Esophagus squamous epithelium (tissue), 5 donors: ENCODE data around the gene PHACTR3. TPM values are rescaled to one million over a fixed set of nuclear protein-coding genes. Genes with fewer than 3 reads are reported as not detected.

Experiments used
- DNase-seq: peaks from one replicate; lab custom pipeline; 2025; lab: John Stamatoyannopoulos, UW
- H3K27ac ChIP-seq, 4 donors: fragments of 200-600 bp; sonication (generic); one replicate each; pipeline ENCODE4 v1.5.1; 2016 to 2019; ENCODE audit warnings: mild to moderate bottlenecking in 1 of 4
- H3K27me3 ChIP-seq, 4 donors: fragments of 200-600 bp; sonication (generic); 1 replicate in 3 of 4; 2 replicates in 1 of 4; pipeline versions ENCODE4 v1.5.1 to v1.6.0; 2017 to 2021; ENCODE audit warnings: antibody characterized with exemption in 1 of 4
- H3K36me3 ChIP-seq, 3 donors: fragments of 200-600 bp; sonication (generic); one replicate each; pipeline ENCODE4 v1.5.1; 2016 to 2019
- H3K4me1 ChIP-seq, 3 donors: fragments of 200-600 bp; sonication (generic); one replicate each; pipeline ENCODE4 v1.5.1; 2017 to 2019
- H3K4me3 ChIP-seq, 4 donors: fragments of 200-600 bp; sonication (generic); 1 replicate in 3 of 4; 2 replicates in 1 of 4; pipeline ENCODE4 v1.5.1; 2016 to 2019; ENCODE audit warnings: mild to moderate bottlenecking in 2 of 4, moderate library complexity in 1 of 4
- H3K9me3 ChIP-seq, 3 donors: fragments of 200-600 bp; sonication (generic); one replicate each; pipeline ENCODE4 v1.5.1; 2016 to 2019
- CTCF ChIP-seq, 6 experiments: fragments of 450-650 bp in 4 of 6; fragments of 200-600 bp in 2 of 6; sonication (generic) in 2 of 6; IDR thresholded peaks; one replicate each; pipeline ENCODE4 v1.5.1; 2016 to 2019; ENCODE audit warnings: antibody characterized with exemption in 6 of 6, mild to moderate bottlenecking in 4 of 6, moderate library complexity in 4 of 6
- POLR2A ChIP-seq, 4 donors: fragments of 450-650 bp; IDR thresholded peaks; one replicate each; pipeline ENCODE4 v1.6.1; 2017; ENCODE audit warnings: antibody characterized with exemption in 4 of 4, mild to moderate bottlenecking in 4 of 4, moderate library complexity in 3 of 4
- WGBS, 2 donors: methylation state at CpG; one replicate each; pipeline ENCODE4 v1.1.5; 2018; 5-methylcytosine and 5-hydroxymethylcytosine counted together
- intact Hi-C: fragments of 100-400 bp; cut with DNase I; formaldehyde crosslinking; loops from one replicate; pipeline ENCODE4 v1.15.0; 2022
- total RNA-seq, 4 donors: library from RNA; depleted of rRNA; stranded (reverse); fragments of >200 nt; gene quantifications; one replicate each; pipeline ENCODE4 v1.1.0, GENCODE V29; 2016
- donor health status: DM: yes; HTN: yes; CAD: no.

Gene PHACTR3
- total RNA-seq, 4 donors from 2014 or later: 0.13 to 2.5 (median 0.32) TPM

GRCh38 chr20:59665656-59666555, 61.6 kb downstream of the PHACTR3 start:
- WGBS, 2 donors: 52 to 81% methylated on average over 4 to 6 of the region's 8 CpGs
- TF ChIP-seq POLR2A (IDR thresholded peaks at IDR 0.05) (no peak), CTCF (IDR thresholded peaks at IDR 0.05) (no peak)

GRCh38 chr20:59666586-59666985, 62.2 kb downstream of the PHACTR3 start:
- Histone ChIP-seq H3K4me1 (no peaks in the 10 kb centered on the region), H3K27ac (no peak overlapping the region), H3K36me3 (no peaks in the 10 kb centered on the region), H3K27me3 (peaks cover 0 to 14% (median 0%) of the 10 kb centered on the region in 4 donors), H3K9me3 (no peaks in the 10 kb centered on the region), H3K4me3 (no peak overlapping the region)
- intact Hi-C loops: no loop called here
- no peak for DNase-seq
- WGBS, 2 donors: 71 to 75% methylated on average over 6 to 7 of the region's 7 CpGs
- TF ChIP-seq CTCF (IDR thresholded peaks at IDR 0.05): no peak
- no peak for TF ChIP-seq POLR2A (IDR thresholded peaks at IDR 0.05)

More at GRCh38 chr20:59665656-59666555, 61.6 kb downstream of the PHACTR3 start:
- Histone ChIP-seq H3K27me3 (peaks cover 0 to 21% (median 0%) of the 10 kb centered on the region in 4 donors), H3K4me3 (no peak overlapping the region), H3K27ac (no peak overlapping the region), H3K36me3 (no peaks in the 10 kb centered on the region), H3K9me3 (no peaks in the 10 kb centered on the region), H3K4me1 (no peaks in the 10 kb centered on the region)
- no peak for DNase-seq
- intact Hi-C loops: no loop called here

GRCh38 chr20:59667131-59667530, 62.8 kb downstream of the PHACTR3 start:
- intact Hi-C loops: no loop called here
- no peaks in the 10 kb centered on the region for H3K36me3 ChIP-seq
- peaks cover 0 to 9% (median 0%) of the 10 kb centered on the region in 4 donors for H3K27me3 ChIP-seq
- no peaks in the 10 kb centered on the region for H3K9me3 ChIP-seq
- no peak overlapping the region for H3K27ac ChIP-seq
- TF ChIP-seq POLR2A (IDR thresholded peaks at IDR 0.05): no peak
- TF ChIP-seq CTCF (IDR thresholded peaks at IDR 0.05): no peak
- no peak for DNase-seq
- no peak overlapping the region for H3K4me3 ChIP-seq
- 61 to 64% methylated on average over 3 of the region's 3 CpGs for WGBS, 2 donors
- no peaks in the 10 kb centered on the region for H3K4me1 ChIP-seq

GRCh38 chr20:59667981-59668515, 63.7 kb downstream of the PHACTR3 start:
- Histone ChIP-seq H3K27ac (no peak overlapping the region), H3K9me3 (no peaks in the 10 kb centered on the region), H3K4me3 (no peak overlapping the region), H3K27me3 (no peaks in the 10 kb centered on the region), H3K36me3 (no peaks in the 10 kb centered on the region), H3K4me1 (no peaks in the 10 kb centered on the region)
- TF ChIP-seq POLR2A (IDR thresholded peaks at IDR 0.05) (no peak), CTCF (IDR thresholded peaks at IDR 0.05) (no peak)
- intact Hi-C loops: no loop called here
- 81 to 87% methylated on average over 15 of the region's 16 CpGs for WGBS, 2 donors
- no peak for DNase-seq
